SK-N-SH (cell line): ENCODE data around the gene PRCC. TPM values are rescaled to one million over a fixed set of nuclear protein-coding genes. Genes with fewer than 3 reads are reported as not detected.

Experiments
- CTCF ChIA-PET: fragments of 300-600, 350-600 bp; formaldehyde crosslinking; extraction: SDS; loops from one replicate; lab custom pipeline; 2021; lab: Yijun Ruan, JAX
- POLR2A ChIA-PET: fragments of 350-600 bp; sonication (Branson Sonifier 250); formaldehyde crosslinking; extraction: SDS; loops from one replicate; lab custom pipeline; 2020; ENCODE audit warnings: antibody characterized with exemption, inconsistent platforms; lab: Yijun Ruan, JAX
- DNase-seq: peaks from one replicate; pipeline ENCODE4 v3.0.0; 2012
- H2AFZ ChIP-seq: fragments of 200-600 bp; sonication (generic); 2 replicates; pipeline ENCODE4 v1.8.1; 2016; ENCODE audit warnings: antibody characterized with exemption, mild to moderate bottlenecking, low read depth
- H3F3A ChIP-seq: fragments of 200-600 bp; sonication (generic); replicated peaks from 2 replicates; pipeline ENCODE3; 2016; ENCODE audit warnings: antibody characterized with exemption, mild to moderate bottlenecking; ENCODE audit not compliant: insufficient read depth
- H3K27ac ChIP-seq, 2 experiments: fragments of 200-500 bp in 1 of 2; fragments of 200-600 bp in 1 of 2; sonication (Bioruptor generic) in 1 of 2; sonication (generic), shearing (Covaris generic) in 1 of 2; 2 replicates each; pipeline versions ENCODE4 v1.5.1 to v1.6.1; 2014 to 2016; ENCODE audit warnings: low read depth in 2 of 2, inconsistent platforms in 1 of 2, low read length in 1 of 2, mild to moderate bottlenecking in 1 of 2, mixed read lengths in 1 of 2
- H3K27me3 ChIP-seq: fragments of 200-600 bp; sonication (generic), shearing (Covaris generic); 2 replicates; pipeline ENCODE4 v1.6.1; 2016; ENCODE audit warnings: mixed run types; ENCODE audit not compliant: insufficient read depth
- H3K36me3 ChIP-seq, 2 experiments: fragments of 200-500 bp in 1 of 2; fragments of 200-600 bp in 1 of 2; sonication (Bioruptor generic) in 1 of 2; sonication (generic) in 1 of 2; replicated peaks in 1 of 2; 2 replicates each; pipeline versions ENCODE3 to v1.5.1; 2014 to 2016; ENCODE audit warnings: low read length in 1 of 2, mild to moderate bottlenecking in 1 of 2; ENCODE audit not compliant: insufficient read depth in 2 of 2, control insufficient read depth in 1 of 2
- H3K4me1 ChIP-seq, 2 experiments: fragments of 200-500 bp in 1 of 2; fragments of 200-600 bp in 1 of 2; sonication (Bioruptor generic) in 1 of 2; sonication (generic), shearing (Covaris generic) in 1 of 2; 2 replicates each; pipeline versions ENCODE4 v1.5.1 to v1.6.1; 2014 to 2016; ENCODE audit warnings: low read depth in 1 of 2, low read length in 1 of 2, mixed run types in 1 of 2; ENCODE audit not compliant: insufficient read depth in 2 of 2, control insufficient read depth in 1 of 2
- H3K4me2 ChIP-seq: fragments of 200-600 bp; sonication (generic), shearing (Covaris generic); 2 replicates; pipeline ENCODE4 v1.6.1; 2017; ENCODE audit warnings: mixed run types
- H3K4me3 ChIP-seq, 2 experiments: fragments of 200-500 bp in 1 of 2; fragments of 200-600 bp in 1 of 2; sonication (Bioruptor generic) in 1 of 2; sonication (generic), shearing (Covaris generic) in 1 of 2; 2 replicates each; pipeline versions ENCODE4 v1.5.1 to v1.8.1; 2014 to 2016; ENCODE audit warnings: low read depth in 2 of 2, inconsistent platforms in 1 of 2, low read length in 1 of 2, mild to moderate bottlenecking in 1 of 2, mixed read lengths in 1 of 2, moderate library complexity in 1 of 2
- H3K79me2 ChIP-seq: fragments of 200-600 bp; sonication (generic); 2 replicates; pipeline ENCODE4 v1.8.1; 2017; ENCODE audit warnings: mild to moderate bottlenecking; ENCODE audit not compliant: insufficient read depth
- H3K9ac ChIP-seq: fragments of 200-600 bp; sonication (generic); 2 replicates; pipeline ENCODE4 v1.6.1; 2017; ENCODE audit warnings: mixed run types
- H3K9me2 ChIP-seq: fragments of 200-600 bp; sonication (generic); 2 replicates; pipeline ENCODE4 v1.6.1; 2017; ENCODE audit warnings: mixed run types
- H3K9me3 ChIP-seq: fragments of 200-600 bp; sonication (generic); 2 replicates; pipeline ENCODE4 v1.6.1; 2017; ENCODE audit warnings: mixed run types, mild to moderate bottlenecking, moderate library complexity
- H4K20me1 ChIP-seq: fragments of 200-600 bp; sonication (generic); 2 replicates; pipeline ENCODE4 v1.6.1; 2017; ENCODE audit warnings: mild to moderate bottlenecking, mixed run types; ENCODE audit not compliant: insufficient read depth
- ELF1 ChIP-seq: IDR thresholded peaks from 2 replicates; pipeline ENCODE4 v1.4.0; 2012
- FOSL2 ChIP-seq: IDR thresholded peaks from 2 replicates; pipeline ENCODE4 v1.4.0; 2012; ENCODE audit warnings: low read depth, mild to moderate bottlenecking, moderate library complexity, borderline replicate concordance
- FOXJ3 ChIP-seq: sonication (generic); formaldehyde crosslinking; IDR thresholded peaks from 2 replicates; pipeline ENCODE4 v1.5.1; 2020; ENCODE audit warnings: mild to moderate bottlenecking, missing genetic modification reagents
- MEF2A ChIP-seq: IDR thresholded peaks from 2 replicates; pipeline ENCODE4 v1.4.0; 2012; ENCODE audit warnings: low read depth, borderline replicate concordance
- NFIC ChIP-seq: IDR thresholded peaks from 2 replicates; pipeline ENCODE4 v1.4.0; 2012; ENCODE audit warnings: borderline replicate concordance
- RCOR1 ChIP-seq: fragments of 150-350 bp; IDR thresholded peaks from 2 replicates; pipeline ENCODE4 v1.6.1; 2017; ENCODE audit warnings: antibody characterized with exemption, low read length
- REST ChIP-seq: IDR thresholded peaks from 2 replicates; pipeline ENCODE4 v1.6.1; 2012; ENCODE audit warnings: mild to moderate bottlenecking, low read depth, low read length, moderate library complexity
- RXRA ChIP-seq: IDR thresholded peaks from 2 replicates; pipeline ENCODE4 v1.4.0; 2012; ENCODE audit warnings: low read depth, mild to moderate bottlenecking, borderline replicate concordance
- SIN3A ChIP-seq: IDR thresholded peaks from 2 replicates; pipeline ENCODE4 v1.6.1; 2012; ENCODE audit warnings: low read depth, mild to moderate bottlenecking, low read length, moderate library complexity, borderline replicate concordance
- SMC3 ChIP-seq: IDR thresholded peaks from 2 replicates; pipeline ENCODE4 v1.6.1; 2012; ENCODE audit warnings: low read depth, low read length, improper control_type of control experiment
- TCF12 ChIP-seq: IDR thresholded peaks from 2 replicates; pipeline ENCODE4 v1.4.0; 2012
- TEAD4 ChIP-seq: IDR thresholded peaks from 2 replicates; pipeline ENCODE4 v1.4.0; 2012; ENCODE audit warnings: mild to moderate bottlenecking, borderline replicate concordance; ENCODE audit not compliant: insufficient read depth
- USF2 ChIP-seq: fragments of 150-350 bp; IDR thresholded peaks from 2 replicates; pipeline ENCODE4 v1.6.1; 2017; ENCODE audit warnings: antibody characterized with exemption, low read length, low read depth, borderline replicate concordance
- YY1 ChIP-seq: IDR thresholded peaks from 2 replicates; pipeline ENCODE4 v1.4.0; 2012; ENCODE audit warnings: low read depth, mild to moderate bottlenecking
- WGBS: methylation state at CpG from one replicate; pipeline ENCODE4 v1.1.6; 2017; ENCODE audit warnings: low lambda C conversion rate; 5-methylcytosine and 5-hydroxymethylcytosine counted together
- polyA plus RNA-seq, 3 experiments: library from polyadenylated mRNA; depleted of rRNA; stranded (reverse); fragments of >200 nt; gene quantifications; 2 replicates each; pipeline ENCODE4 v1.2.3, GENCODE V29; 2012

Gene PRCC
- polyA plus RNA-seq, 1 of the 3 experiments (the other 2 are of a cell fraction), result 39.2 TPM

GRCh38 chr1:156741481-156741983 lies 25.8 kb upstream of the PRCC start:
- H3K27me3 ChIP-seq, result no peaks in the 10 kb centered on the region
- H3K9me3 ChIP-seq, result no peaks in the 10 kb centered on the region
- H3K36me3 ChIP-seq, result peaks cover 26 to 67% of the 10 kb centered on the region in 2 experiments
- no peaks in the 10 kb centered on the region for H4K20me1 ChIP-seq
- peaks cover 32% of the 10 kb centered on the region for H3F3A ChIP-seq
- H3K4me3 ChIP-seq, result peak overlapping the region in 1 of 2 experiments; percentile 17; a peak in 1 of 4 replicates
- H3K9me2 ChIP-seq, result no peaks in the 10 kb centered on the region
- WGBS, result 63% methylated on average over 8 of the region's 8 CpGs
- H3K4me2 ChIP-seq, result peak overlapping the region; percentile 71
- peak overlapping the region; percentile 13; the same call in 1 of the 2 replicates for H3K9ac ChIP-seq
- TF ChIP-seq SMC3 (no peak), TCF12 (no peak), YY1 (peak; percentile 12; the same call in 1 of the 2 replicates), SIN3A (no peak), RXRA (no peak), MEF2A (no peak), FOXJ3 (CRISPR knock-in tag) (no peak)
- no peak for DNase-seq
- ChIA-PET POLR2A (interaction anchor here (0.6 to 1.8 kb wide), 15 partner anchors 9 to 183 kb away, joined by 3 to 27 read pairs (median 4); partner anchors contain the start of genes HDGF, ISG20L2, METTL25B and NTRK1), CTCF (interaction anchor here (0.6 to 8.6 kb wide), 14 partner anchors 10 to 186 kb away, joined by 3 to 42 read pairs (median 4); partner anchors contain the start of genes HDGF, ISG20L2, METTL25B and NTRK1)
- peaks cover 49% of the 10 kb centered on the region for H3K79me2 ChIP-seq
- H3K27ac ChIP-seq, result peak overlapping the region; percentile 82 to 90
- H2AFZ ChIP-seq, result peak overlapping the region; percentile 57
- peaks cover 14 to 19% of the 10 kb centered on the region in 2 experiments for H3K4me1 ChIP-seq

- Histone ChIP-seq H3K4me1 (peaks cover 14 to 23% of the 10 kb centered on the region in 2 experiments), H4K20me1 (no peaks in the 10 kb centered on the region), H2AFZ (no peak overlapping the region), H3K36me3 (peaks cover 25 to 62% of the 10 kb centered on the region in 2 experiments), H3K27me3 (no peaks in the 10 kb centered on the region), H3K9me2 (no peaks in the 10 kb centered on the region), H3K27ac (peak overlapping the region; percentile 82 to 90), H3K4me2 (peak overlapping the region; percentile 71; the same call in 1 of the 2 replicates), H3K9ac (no peak overlapping the region), H3K4me3 (no peak overlapping the region), H3K79me2 (peaks cover 53% of the 10 kb centered on the region), H3K9me3 (no peaks in the 10 kb centered on the region), H3F3A (peaks cover 32% of the 10 kb centered on the region)
- 94% methylated on average over 3 of the region's 3 CpGs for WGBS
- CTCF ChIA-PET, result interaction anchor here (1.1 to 8.6 kb wide), 7 partner anchors 14 to 148 kb away, joined by 4 to 42 read pairs (median 11); partner anchors contain the start of genes ISG20L2, METTL25B and NTRK1
- TF ChIP-seq TCF12 (no peak), NFIC (no peak), RCOR1 (no peak), USF2 (no peak), REST (no peak), ELF1 (no peak), FOSL2 (no peak), TEAD4 (no peak)
- no peak for DNase-seq
- POLR2A ChIA-PET, result interaction anchor here (1.8 kb wide), 1 partner anchor 25 kb away, joined by 27 read pairs; the partner anchor contains the start of gene PRCC
Observed at GRCh38 chr1:156742017-156742416, 25.3 kb upstream of the PRCC start.
